WTC11 (cell line): ENCODE results near the gene FBLN5. TPM values are rescaled to one million over a fixed set of nuclear protein-coding genes. Genes with fewer than 3 reads are reported as not detected.

Experiments used
- ATAC-seq: fragments of 200-7000 bp; cut with Tn5 transposase; 2 replicates; pipeline ENCODE4 v1.10.0; 2021; ENCODE audit warnings: mild to moderate bottlenecking, moderate library complexity
- CTCF ChIA-PET: fragments of 300-600 bp; sonication (Branson Sonifier 250); formaldehyde crosslinking; loops from one replicate; lab custom pipeline; 2021; ENCODE audit warnings: antibody characterized with exemption; lab: Charles Lee
- POLR2A ChIA-PET: fragments of 350-600 bp; sonication (Branson Sonifier 250); formaldehyde crosslinking; loops from one replicate; lab custom pipeline; 2021; ENCODE audit warnings: antibody characterized with exemption; lab: Charles Lee
- DNase-seq: peaks from one replicate; pipeline ENCODE4 v3.0.0; 2021; ENCODE audit warnings: low spot score
- H3K27ac Mint-ChIP-seq: 2 replicates; pipeline ENCODE4 v1.8.0; 2021; ENCODE audit warnings: mixed read lengths
- H3K27me3 Mint-ChIP-seq: 2 replicates; pipeline ENCODE4 v1.8.0; 2021; ENCODE audit warnings: low read depth, mild to moderate bottlenecking, moderate library complexity, mixed read lengths
- H3K36me3 Mint-ChIP-seq: 2 replicates; pipeline ENCODE4 v1.8.0; 2021; ENCODE audit warnings: mixed read lengths
- H3K4me1 Mint-ChIP-seq: 2 replicates; pipeline ENCODE4 v1.8.0; 2022; ENCODE audit warnings: mixed read lengths
- H3K4me3 Mint-ChIP-seq: 2 replicates; pipeline ENCODE4 v1.8.0; 2021; ENCODE audit warnings: mild to moderate bottlenecking, moderate library complexity, mixed read lengths
- H3K9me3 Mint-ChIP-seq: 2 replicates; pipeline ENCODE4 v1.8.0; 2021; ENCODE audit warnings: mixed read lengths
- ATF6 ChIP-seq: sonication (generic); formaldehyde crosslinking; IDR thresholded peaks from 2 replicates; pipeline ENCODE4 v1.8.1; 2023; ENCODE audit warnings: mild to moderate bottlenecking, missing genetic modification reagents
- E2F1 ChIP-seq: sonication (generic); formaldehyde crosslinking; IDR thresholded peaks from 2 replicates; pipeline ENCODE4 v1.8.0; 2022; ENCODE audit warnings: mild to moderate bottlenecking, missing genetic modification reagents
- E2F4 ChIP-seq: sonication (generic); formaldehyde crosslinking; IDR thresholded peaks from 2 replicates; pipeline ENCODE4 v1.8.1; 2022; ENCODE audit warnings: low read depth, mild to moderate bottlenecking, moderate library complexity, missing genetic modification reagents, borderline replicate concordance
- EMX1 ChIP-seq: fragments of 250-450 bp; sonication (Bioruptor Pico); IDR thresholded peaks from 2 replicates; pipeline ENCODE4 v1.8.0; 2021; ENCODE audit warnings: mild to moderate bottlenecking
- ERG ChIP-seq: fragments of 250-450 bp; sonication (Bioruptor Pico); IDR thresholded peaks from 2 replicates; pipeline ENCODE4 v1.8.0; 2021; ENCODE audit warnings: mild to moderate bottlenecking
- FOXP1 ChIP-seq: sonication (generic); formaldehyde crosslinking; IDR thresholded peaks from 2 replicates; pipeline ENCODE4 v1.8.0; 2022; ENCODE audit warnings: missing genetic modification reagents, mild to moderate bottlenecking, moderate library complexity, borderline replicate concordance
- GRHL2 ChIP-seq: fragments of 250-450 bp; sonication (Bioruptor Pico); IDR thresholded peaks from 2 replicates; pipeline ENCODE4 v1.8.0; 2022; ENCODE audit warnings: mild to moderate bottlenecking, moderate library complexity; ENCODE audit not compliant: insufficient replicate concordance, severe bottlenecking
- GTF2I ChIP-seq: fragments of 250-450 bp; sonication (Bioruptor Pico); conservative IDR thresholded peaks from 2 replicates; pipeline ENCODE4 v1.4.0; 2021; ENCODE audit warnings: mild to moderate bottlenecking
- JAZF1 ChIP-seq: fragments of 250-450 bp; sonication (Bioruptor Pico); IDR thresholded peaks from 2 replicates; pipeline ENCODE4 v1.9.0; 2021; ENCODE audit warnings: moderate library complexity, mild to moderate bottlenecking, inconsistent platforms
- MYBL2 ChIP-seq: sonication (generic); formaldehyde crosslinking; IDR thresholded peaks from 2 replicates; pipeline ENCODE4 v1.8.1; 2023; ENCODE audit warnings: mild to moderate bottlenecking, moderate library complexity, missing genetic modification reagents
- NFATC4 ChIP-seq: fragments of 250-450 bp; sonication (Bioruptor Pico); IDR thresholded peaks from 2 replicates; pipeline ENCODE4 v1.9.0; 2021; ENCODE audit warnings: mild to moderate bottlenecking
- NFE2L1 ChIP-seq: sonication (generic); formaldehyde crosslinking; IDR thresholded peaks from 2 replicates; pipeline ENCODE4 v1.8.1; 2023; ENCODE audit warnings: missing genetic modification reagents
- NFYB ChIP-seq: sonication (generic); formaldehyde crosslinking; conservative IDR thresholded peaks from 2 replicates; pipeline ENCODE4 v1.8.0; 2022; ENCODE audit warnings: low read depth, missing genetic modification reagents
- NR3C1 ChIP-seq: sonication (generic); formaldehyde crosslinking; conservative IDR thresholded peaks from 2 replicates; pipeline ENCODE4 v1.8.1; 2023; ENCODE audit warnings: low read depth, mild to moderate bottlenecking, missing genetic modification reagents
- PRDM15 ChIP-seq: sonication (generic); formaldehyde crosslinking; IDR thresholded peaks from 2 replicates; pipeline ENCODE4 v1.8.0; 2022; ENCODE audit warnings: missing genetic modification reagents
- RELA ChIP-seq: sonication (generic); formaldehyde crosslinking; IDR thresholded peaks from 2 replicates; pipeline ENCODE4 v1.8.1; 2022; ENCODE audit warnings: missing genetic modification reagents, mild to moderate bottlenecking, borderline replicate concordance
- SMAD3 ChIP-seq: sonication (generic); formaldehyde crosslinking; IDR thresholded peaks from 2 replicates; pipeline ENCODE4 v1.8.0; 2022; ENCODE audit warnings: missing genetic modification reagents, mild to moderate bottlenecking, borderline replicate concordance
- ZNF138 ChIP-seq: sonication (generic); formaldehyde crosslinking; conservative IDR thresholded peaks from 2 replicates; pipeline ENCODE4 v1.8.1; 2022; ENCODE audit warnings: mild to moderate bottlenecking, moderate library complexity, missing genetic modification reagents
- ZNF219 ChIP-seq: sonication (generic); formaldehyde crosslinking; IDR thresholded peaks from 2 replicates; pipeline ENCODE4 v1.8.0; 2023; ENCODE audit warnings: missing genetic modification reagents, mild to moderate bottlenecking, borderline replicate concordance
- ZNF317 ChIP-seq: sonication (generic); formaldehyde crosslinking; IDR thresholded peaks from 2 replicates; pipeline ENCODE4 v1.8.1; 2023; ENCODE audit warnings: low read depth, mild to moderate bottlenecking, moderate library complexity, missing genetic modification reagents, borderline replicate concordance
- ZNF416 ChIP-seq: fragments of 250-450 bp; sonication (Bioruptor Pico); IDR thresholded peaks from 2 replicates; pipeline ENCODE4 v1.9.0; 2021; ENCODE audit warnings: mild to moderate bottlenecking, inconsistent platforms
- total RNA-seq: library from RNA; stranded (reverse); gene quantifications from 3 replicates; pipeline ENCODE4 v1.2.3, GENCODE V29; 2021

The FBLN5 gene
- total RNA-seq, 1 experiment from 2014 or later = 4.0 TPM

- Mint-ChIP-seq H3K27me3 (0 out of 2 replicates have a peak, but pooled peaks cover 4% of the 10 kb centered on the region), H3K27ac (no peak overlapping the region), H3K4me1 (peaks cover 29% of the 10 kb centered on the region), H3K4me3 (no peak overlapping the region), H3K36me3 (no peaks in the 10 kb centered on the region), H3K9me3 (peaks cover 18% of the 10 kb centered on the region)
- POLR2A ChIA-PET = no interaction called here
- TF ChIP-seq NR3C1 (CRISPR knock-in tag) (no peak), MYBL2 (CRISPR knock-in tag) (no peak), SMAD3 (no peak), NFE2L1 (CRISPR knock-in tag) (no peak), NFATC4 (CRISPR knock-in tag) (no peak)
- DNase-seq (no peak), ATAC-seq (no peak)
- CTCF ChIA-PET = interaction anchor here (1.7 kb wide), 1 partner anchor 45 kb away, joined by 9 read pairs; no protein-coding TSS in a partner anchor
Observed at GRCh38 chr14:91866511-91867295, 80.8 kb downstream of the FBLN5 start.

- no peak overlapping the region for H3K4me3 Mint-ChIP-seq
- DNase-seq (no peak), ATAC-seq (no peak)
- no peaks in the 10 kb centered on the region for H3K36me3 Mint-ChIP-seq
- H3K27me3 Mint-ChIP-seq = peaks cover 4% of the 10 kb centered on the region; the same call in 1 of the 2 replicates
- no peak overlapping the region for H3K27ac Mint-ChIP-seq
- CTCF ChIA-PET = no interaction called here
- POLR2A ChIA-PET = no interaction called here
- TF ChIP-seq NR3C1 (CRISPR knock-in tag) = no peak
- no peak for TF ChIP-seq E2F1 (CRISPR knock-in tag)
- TF ChIP-seq ERG (CRISPR knock-in tag) = no peak
- no peak for TF ChIP-seq ATF6 (CRISPR knock-in tag)
- no peak for TF ChIP-seq ZNF219
- TF ChIP-seq E2F4 = no peak
- no peak for TF ChIP-seq PRDM15 (CRISPR knock-in tag)
- TF ChIP-seq ZNF416 = no peak
- no peak for TF ChIP-seq GTF2I (CRISPR knock-in tag)
- no peak for TF ChIP-seq ZNF317 (CRISPR knock-in tag)
- no peak for TF ChIP-seq EMX1
- no peak for TF ChIP-seq SMAD3
- no peak for TF ChIP-seq NFYB (CRISPR knock-in tag)
- no peak for TF ChIP-seq JAZF1 (CRISPR knock-in tag)
- no peak for TF ChIP-seq GRHL2
- no peak for TF ChIP-seq MYBL2 (CRISPR knock-in tag)
- TF ChIP-seq RELA (CRISPR knock-in tag) = no peak
- TF ChIP-seq ZNF138 (CRISPR knock-in tag) = no peak
- TF ChIP-seq FOXP1 = no peak
- H3K4me1 Mint-ChIP-seq = peaks cover 29% of the 10 kb centered on the region
- H3K9me3 Mint-ChIP-seq = peaks cover 18% of the 10 kb centered on the region
Observed at GRCh38 chr14:91866061-91866460, 81.4 kb downstream of the FBLN5 start.
